Lower leg skin (tissue), 3 donors: ENCODE measurements around the gene MAP2.

Experiments used
- POLR2A ChIP-seq, 2 donors: fragments of 450-650 bp; IDR thresholded peaks; one replicate each; pipeline ENCODE4 v1.6.1; 2016 to 2017; ENCODE audit warnings: antibody characterized with exemption in 2 of 2, mild to moderate bottlenecking in 1 of 2, moderate library complexity in 1 of 2
- TF ChIP-seq, protein P1 (sequence below), 3 donors: fragments of 450-650 bp; IDR thresholded peaks; one replicate each; pipeline ENCODE4 v1.5.1; 2016; ENCODE audit warnings: antibody characterized with exemption in 3 of 3, mild to moderate bottlenecking in 3 of 3, moderate library complexity in 2 of 3

DNA sequence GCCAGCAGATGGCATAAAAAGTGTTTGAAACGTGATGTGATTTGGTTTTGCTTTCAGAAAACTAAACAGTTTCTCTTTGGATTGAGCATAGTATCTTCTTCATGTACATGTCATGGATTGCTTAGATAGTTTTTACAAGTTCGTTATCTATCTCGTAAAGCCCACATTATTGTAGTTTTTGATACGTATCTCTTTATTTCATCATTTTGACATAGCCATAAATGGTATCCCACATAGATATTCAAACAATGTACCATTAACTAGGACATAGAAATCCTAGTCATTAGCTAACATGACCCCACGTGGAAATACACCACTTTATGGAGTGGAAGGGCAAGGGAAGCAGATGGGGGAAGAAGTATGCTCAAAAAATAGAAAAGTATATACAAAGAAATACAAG lies 93.6 kb downstream of the MAP2 start:
- TF ChIP-seq, protein P1, sequence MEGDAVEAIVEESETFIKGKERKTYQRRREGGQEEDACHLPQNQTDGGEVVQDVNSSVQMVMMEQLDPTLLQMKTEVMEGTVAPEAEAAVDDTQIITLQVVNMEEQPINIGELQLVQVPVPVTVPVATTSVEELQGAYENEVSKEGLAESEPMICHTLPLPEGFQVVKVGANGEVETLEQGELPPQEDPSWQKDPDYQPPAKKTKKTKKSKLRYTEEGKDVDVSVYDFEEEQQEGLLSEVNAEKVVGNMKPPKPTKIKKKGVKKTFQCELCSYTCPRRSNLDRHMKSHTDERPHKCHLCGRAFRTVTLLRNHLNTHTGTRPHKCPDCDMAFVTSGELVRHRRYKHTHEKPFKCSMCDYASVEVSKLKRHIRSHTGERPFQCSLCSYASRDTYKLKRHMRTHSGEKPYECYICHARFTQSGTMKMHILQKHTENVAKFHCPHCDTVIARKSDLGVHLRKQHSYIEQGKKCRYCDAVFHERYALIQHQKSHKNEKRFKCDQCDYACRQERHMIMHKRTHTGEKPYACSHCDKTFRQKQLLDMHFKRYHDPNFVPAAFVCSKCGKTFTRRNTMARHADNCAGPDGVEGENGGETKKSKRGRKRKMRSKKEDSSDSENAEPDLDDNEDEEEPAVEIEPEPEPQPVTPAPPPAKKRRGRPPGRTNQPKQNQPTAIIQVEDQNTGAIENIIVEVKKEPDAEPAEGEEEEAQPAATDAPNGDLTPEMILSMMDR (IDR thresholded peaks at IDR 0.05) = no peak
- TF ChIP-seq POLR2A (IDR thresholded peaks at IDR 0.05) = no peak
